Glutamatergic neuron (in vitro differentiated cells): ENCODE results near the gene SCO2. TPM values are rescaled to one million over a fixed set of nuclear protein-coding genes. Genes with fewer than 3 reads are reported as not detected.

Source experiments
- DNase-seq: peaks from one replicate; pipeline ENCODE4 v3.0.0; 2022
- H3K27ac Mint-ChIP-seq: one replicate; pipeline ENCODE4 v1.8.0; 2020; ENCODE audit warnings: mild to moderate bottlenecking, mixed read lengths, inconsistent platforms; ENCODE audit not compliant: unreplicated experiment
- H3K27me3 Mint-ChIP-seq: one replicate; pipeline ENCODE4 v1.8.0; 2020; ENCODE audit warnings: mild to moderate bottlenecking, moderate library complexity, mixed read lengths, inconsistent platforms; ENCODE audit not compliant: unreplicated experiment
- H3K36me3 Mint-ChIP-seq: one replicate; pipeline ENCODE4 v1.8.0; 2020; ENCODE audit warnings: mild to moderate bottlenecking, mixed read lengths, inconsistent platforms; ENCODE audit not compliant: unreplicated experiment
- H3K4me1 Mint-ChIP-seq: one replicate; pipeline ENCODE4 v1.8.0; 2020; ENCODE audit warnings: mild to moderate bottlenecking, low read depth, mixed read lengths, inconsistent platforms; ENCODE audit not compliant: unreplicated experiment
- H3K4me3 Mint-ChIP-seq: one replicate; pipeline ENCODE4 v1.8.0; 2020; ENCODE audit warnings: mild to moderate bottlenecking, mixed read lengths, inconsistent platforms; ENCODE audit not compliant: unreplicated experiment
- H3K9me3 Mint-ChIP-seq: one replicate; pipeline ENCODE4 v1.8.0; 2020; ENCODE audit warnings: mild to moderate bottlenecking, moderate library complexity, mixed read lengths, inconsistent platforms; ENCODE audit not compliant: unreplicated experiment
- total RNA-seq: library from RNA; stranded (reverse); fragmentation: NEBNext Ultra II Directional; extraction: Animal tissue kit (Norgen Biotek cat#: 25700); gene quantifications from one replicate; pipeline ENCODE4 v1.2.1, GENCODE V29; 2021; ENCODE audit not compliant: unreplicated experiment
- TF ChIP-seq, protein P1 (sequence below): fragments of 200-600 bp; sonication (generic); IDR thresholded peaks from one replicate; pipeline ENCODE4 v1.5.0; 2021; ENCODE audit not compliant: partially characterized antibody, unreplicated experiment

The SCO2 gene
- total RNA-seq, 1 donor from 2014 or later: 4.8 TPM

DNA sequence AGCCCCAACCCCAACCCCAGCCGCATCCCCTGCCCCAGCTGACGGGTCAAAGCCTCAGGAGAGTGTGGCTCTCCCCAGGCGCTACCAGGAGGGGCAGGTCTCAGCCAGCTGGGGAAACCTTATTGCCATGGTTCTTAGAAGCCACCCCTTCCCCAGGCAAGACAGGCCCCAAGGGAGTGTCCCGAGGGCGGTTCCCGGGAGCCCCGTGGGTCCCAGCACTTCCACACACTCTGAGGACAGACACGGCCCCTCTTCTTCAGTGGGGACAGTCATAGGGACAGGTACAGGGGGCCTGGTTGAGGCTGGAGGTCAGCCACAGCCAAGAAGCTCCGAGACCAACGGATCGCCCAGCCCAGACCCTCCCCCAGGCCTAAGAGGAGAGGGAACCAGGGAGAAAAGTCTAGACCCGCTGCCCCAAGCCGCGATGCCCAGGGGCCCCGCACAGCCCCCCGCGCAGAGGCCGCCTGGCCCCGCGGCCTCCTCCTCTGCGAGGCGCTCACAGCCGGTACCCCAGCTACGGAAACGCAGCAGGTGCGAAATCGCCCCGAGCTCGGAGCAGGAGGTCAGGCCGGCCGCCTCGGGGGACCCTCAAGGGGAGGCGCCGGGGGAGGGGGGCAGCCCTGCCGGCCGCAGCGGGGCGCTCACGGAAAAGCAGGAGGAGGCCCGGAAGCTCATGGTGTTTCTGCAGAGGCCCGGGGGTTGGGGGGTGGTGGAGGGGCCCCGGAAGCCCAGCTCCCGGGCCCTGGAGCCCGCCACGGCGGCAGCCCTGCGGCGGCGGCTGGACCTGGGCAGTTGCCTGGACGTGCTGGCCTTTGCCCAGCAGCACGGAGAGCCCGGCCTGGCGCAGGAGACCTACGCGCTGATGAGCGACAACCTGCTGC, 22.9 kb upstream of the SCO2 start:
- Mint-ChIP-seq H3K9me3 (no peaks in the 10 kb centered on the region), H3K27me3 (peaks cover 8% of the 10 kb centered on the region), H3K27ac (no peak overlapping the region), H3K4me3 (no peak overlapping the region), H3K36me3 (no peaks in the 10 kb centered on the region), H3K4me1 (peaks cover 4% of the 10 kb centered on the region)
- TF ChIP-seq, protein P1, sequence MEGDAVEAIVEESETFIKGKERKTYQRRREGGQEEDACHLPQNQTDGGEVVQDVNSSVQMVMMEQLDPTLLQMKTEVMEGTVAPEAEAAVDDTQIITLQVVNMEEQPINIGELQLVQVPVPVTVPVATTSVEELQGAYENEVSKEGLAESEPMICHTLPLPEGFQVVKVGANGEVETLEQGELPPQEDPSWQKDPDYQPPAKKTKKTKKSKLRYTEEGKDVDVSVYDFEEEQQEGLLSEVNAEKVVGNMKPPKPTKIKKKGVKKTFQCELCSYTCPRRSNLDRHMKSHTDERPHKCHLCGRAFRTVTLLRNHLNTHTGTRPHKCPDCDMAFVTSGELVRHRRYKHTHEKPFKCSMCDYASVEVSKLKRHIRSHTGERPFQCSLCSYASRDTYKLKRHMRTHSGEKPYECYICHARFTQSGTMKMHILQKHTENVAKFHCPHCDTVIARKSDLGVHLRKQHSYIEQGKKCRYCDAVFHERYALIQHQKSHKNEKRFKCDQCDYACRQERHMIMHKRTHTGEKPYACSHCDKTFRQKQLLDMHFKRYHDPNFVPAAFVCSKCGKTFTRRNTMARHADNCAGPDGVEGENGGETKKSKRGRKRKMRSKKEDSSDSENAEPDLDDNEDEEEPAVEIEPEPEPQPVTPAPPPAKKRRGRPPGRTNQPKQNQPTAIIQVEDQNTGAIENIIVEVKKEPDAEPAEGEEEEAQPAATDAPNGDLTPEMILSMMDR: no peak
- DNase-seq: peak; percentile 40

- Mint-ChIP-seq H3K4me3 (no peak overlapping the region), H3K9me3 (no peaks in the 10 kb centered on the region), H3K27me3 (peaks cover 6% of the 10 kb centered on the region), H3K27ac (no peak overlapping the region), H3K36me3 (no peaks in the 10 kb centered on the region), H3K4me1 (peaks cover 4% of the 10 kb centered on the region)
- TF ChIP-seq, protein P1: no peak
- DNase-seq: no peak
Measured at GRCh38 chr22:50547263-50547985, 22.0 kb upstream of the SCO2 start.

- Mint-ChIP-seq H3K4me3 (no peak overlapping the region), H3K27me3 (peaks cover 6% of the 10 kb centered on the region), H3K27ac (no peak overlapping the region), H3K36me3 (no peaks in the 10 kb centered on the region), H3K9me3 (no peaks in the 10 kb centered on the region), H3K4me1 (peaks cover 4% of the 10 kb centered on the region)
- DNase-seq: no peak
- TF ChIP-seq, protein P1: no peak
Measured at GRCh38 chr22:50546326-50547262, 21.2 kb upstream of the SCO2 start.

GRCh38 chr22:50545522-50546325, 20.3 kb upstream of the SCO2 start, which contains the start of gene KLHDC7B:
Gene KLHDC7B (plus strand): TSS chr22:50545899. CDS start chr22:50546244, 345 bp downstream.
- H3K36me3 Mint-ChIP-seq: no peaks in the 10 kb centered on the region
- peaks cover 6% of the 10 kb centered on the region for H3K27me3 Mint-ChIP-seq
- DNase-seq: no peak
- peaks cover 5% of the 10 kb centered on the region for H3K4me1 Mint-ChIP-seq
- TF ChIP-seq, protein P1: no peak
- H3K27ac Mint-ChIP-seq: no peak within 1 kb of the TSS
- no peak within 1 kb of the TSS for H3K4me3 Mint-ChIP-seq
- H3K9me3 Mint-ChIP-seq: peaks cover 2% of the 10 kb centered on the region
